NCI-H146 treated with DMSO at 0.1 percent for 48 hours (cell line): ENCODE results near the gene DOHH.
"Not testable (repeated sequence)": the region's sequence is repeated elsewhere in the genome, so short reads cannot be mapped to it uniquely, and the experiment has no call there.

ENCODE experiments used
- DNase-seq: peaks from one replicate; lab custom pipeline; 2025; ENCODE audit not compliant: unreplicated experiment; lab: John Stamatoyannopoulos, UW

The DOHH gene

DNA sequence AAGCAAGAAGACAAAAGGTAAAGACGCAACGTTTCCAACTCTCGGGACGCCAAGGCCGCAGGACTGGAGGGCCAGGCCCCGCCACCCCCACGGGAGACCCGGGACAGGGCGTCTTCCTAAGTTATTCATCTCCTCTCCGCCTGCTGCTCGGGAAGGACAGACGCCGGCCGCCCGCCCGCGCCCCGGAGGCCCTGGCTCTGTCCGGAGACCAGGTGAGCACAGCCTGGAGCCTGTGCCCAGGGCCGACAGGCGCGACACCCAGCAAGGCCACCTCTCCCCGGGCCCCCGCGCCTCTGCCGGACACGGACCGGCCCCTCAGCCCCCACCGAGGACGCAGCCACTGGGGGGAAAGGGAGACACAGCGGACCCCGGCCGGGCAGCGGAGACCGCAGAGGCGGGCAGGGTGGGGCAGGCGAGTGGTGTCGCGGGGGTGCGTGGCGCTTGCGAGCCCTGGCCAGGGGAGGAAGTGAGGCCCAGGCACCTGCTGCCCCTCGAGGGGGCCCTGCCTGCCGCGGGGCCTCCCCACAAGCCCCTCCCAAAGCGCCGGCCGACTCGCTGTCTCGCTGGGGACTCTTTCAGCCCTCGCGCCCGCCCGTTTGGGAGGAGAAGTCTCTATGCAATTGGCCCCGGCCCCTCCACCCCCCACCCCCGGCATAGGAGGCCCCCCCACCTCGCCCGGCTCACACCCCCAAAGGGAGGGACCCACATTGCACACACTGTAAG lies 37.3 kb downstream of the DOHH start:
- no peak for DNase-seq

DNA sequence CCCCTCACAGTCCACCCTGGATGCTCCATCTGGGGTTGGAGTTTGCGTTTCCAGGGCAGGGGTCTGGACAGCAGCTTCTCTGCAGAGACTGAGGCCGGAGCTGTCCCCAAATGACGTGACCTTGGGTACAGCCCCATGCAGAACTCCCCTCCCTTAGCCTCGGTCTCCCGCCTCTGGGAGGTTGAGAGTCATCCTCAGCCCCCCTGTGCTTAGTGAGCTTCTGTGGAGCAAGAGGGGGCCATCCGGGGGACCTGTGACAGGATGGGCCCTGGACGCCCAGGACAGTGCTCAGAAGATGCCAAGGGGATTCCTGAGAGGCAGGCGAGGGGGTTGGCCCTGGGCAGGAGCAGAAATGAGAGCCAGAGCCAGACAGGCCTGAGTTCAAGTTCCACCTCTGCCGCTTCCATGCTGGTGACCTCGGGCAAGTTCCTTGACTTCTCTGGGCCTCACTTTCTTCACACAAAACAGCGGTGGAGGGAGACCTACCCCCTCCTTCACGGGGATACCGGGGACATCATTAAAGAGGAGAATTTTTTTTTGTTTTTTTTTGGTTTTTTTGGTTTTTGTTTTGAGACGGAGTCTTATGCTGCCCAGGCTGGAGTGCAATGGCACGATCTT lies 40.4 kb downstream of the DOHH start:
- no peak for DNase-seq

DNA sequence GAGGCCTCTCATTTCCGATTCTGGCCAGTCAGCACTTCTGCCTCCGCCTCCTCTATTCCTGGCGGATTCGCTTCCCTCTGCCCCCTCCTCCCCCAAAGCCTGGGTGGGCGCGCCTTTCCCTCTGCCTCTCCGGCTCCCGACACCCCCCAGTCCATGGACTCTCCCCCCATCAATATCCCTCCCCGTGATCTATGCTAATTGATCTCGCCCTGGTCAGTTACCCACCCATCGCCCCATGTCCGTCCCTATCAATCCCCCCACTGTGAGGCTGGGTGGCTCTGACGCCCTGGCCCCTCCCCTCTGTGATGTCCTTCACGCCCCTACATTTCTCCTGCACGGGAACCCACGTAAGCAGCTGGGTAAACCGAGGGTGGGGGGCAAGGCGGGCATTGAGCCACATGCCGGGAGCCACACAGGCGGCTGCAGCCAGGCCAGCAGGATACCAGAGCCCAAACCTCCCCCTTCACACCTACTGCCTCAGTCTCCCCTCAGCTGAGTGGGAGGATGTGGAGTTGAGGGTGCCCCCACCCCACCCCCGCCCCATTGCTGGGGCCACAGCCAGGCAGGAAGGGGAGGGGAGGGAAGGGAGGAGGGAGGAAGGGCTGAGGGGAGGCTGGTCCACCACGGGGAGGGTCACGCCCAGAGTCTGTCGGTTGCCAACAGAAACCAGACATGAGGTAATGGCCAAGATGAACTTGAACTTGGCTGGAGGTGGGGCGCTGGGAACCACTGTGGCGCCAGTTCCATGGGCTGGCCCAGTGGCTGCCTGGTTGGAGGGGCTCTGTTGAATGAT lies 41.2 kb downstream of the DOHH start:
- DNase-seq, result no peak

DNA sequence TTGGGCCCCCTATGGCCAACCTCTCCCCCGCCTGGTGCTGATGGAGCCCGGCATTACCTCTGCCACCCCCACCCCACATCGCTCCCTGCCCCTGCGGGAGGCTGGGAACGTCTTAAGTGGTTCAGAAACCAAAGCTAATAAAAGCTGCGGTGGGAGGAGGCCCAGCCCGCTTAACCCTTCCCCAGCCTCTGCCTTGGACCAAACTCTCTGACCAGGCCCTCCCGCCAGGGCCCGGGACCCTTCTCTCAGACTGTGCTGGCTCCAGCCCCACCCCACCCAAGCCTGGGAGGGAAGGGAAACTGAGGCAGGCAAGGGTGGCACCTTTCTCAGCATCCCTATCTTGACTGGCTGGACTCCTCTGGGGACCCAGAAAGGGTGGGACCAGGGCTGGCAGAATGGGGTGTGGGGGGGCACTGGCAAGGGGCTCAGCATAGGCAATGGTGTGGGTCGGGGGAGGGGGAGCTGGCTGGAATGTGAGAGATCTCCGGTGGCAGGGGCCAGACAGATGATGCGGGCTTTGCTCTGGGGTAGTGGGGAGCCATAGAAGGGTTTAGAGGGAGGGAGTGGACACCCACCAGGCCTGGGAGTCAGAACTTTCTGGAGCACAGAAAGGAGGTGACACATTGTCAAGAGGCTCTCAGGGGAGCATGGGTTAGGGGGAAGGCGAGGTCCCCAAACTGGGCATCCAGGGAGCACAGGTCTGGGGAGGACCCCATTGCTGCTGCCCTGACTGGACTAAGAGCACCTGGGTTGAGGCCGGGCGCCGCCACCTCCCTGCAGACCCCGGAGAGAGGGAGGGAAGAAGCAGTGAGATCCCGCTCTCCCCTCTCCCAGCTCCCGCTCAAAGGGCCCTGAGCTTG lies 42.0 kb downstream of the DOHH start:
- DNase-seq, result no peak

- no peak for DNase-seq
Observed at GRCh38 chr19:3457528-3458228, 42.8 kb downstream of the DOHH start.

- DNase-seq, result no peak
Observed at GRCh38 chr19:3456925-3457527, 43.4 kb downstream of the DOHH start.

GRCh38 chr19:3455960-3456601 lies 44.4 kb downstream of the DOHH start:
- DNase-seq, result no peak

GRCh38 chr19:3455393-3455955 lies 45.0 kb downstream of the DOHH start:
- DNase-seq, result no peak

DNA sequence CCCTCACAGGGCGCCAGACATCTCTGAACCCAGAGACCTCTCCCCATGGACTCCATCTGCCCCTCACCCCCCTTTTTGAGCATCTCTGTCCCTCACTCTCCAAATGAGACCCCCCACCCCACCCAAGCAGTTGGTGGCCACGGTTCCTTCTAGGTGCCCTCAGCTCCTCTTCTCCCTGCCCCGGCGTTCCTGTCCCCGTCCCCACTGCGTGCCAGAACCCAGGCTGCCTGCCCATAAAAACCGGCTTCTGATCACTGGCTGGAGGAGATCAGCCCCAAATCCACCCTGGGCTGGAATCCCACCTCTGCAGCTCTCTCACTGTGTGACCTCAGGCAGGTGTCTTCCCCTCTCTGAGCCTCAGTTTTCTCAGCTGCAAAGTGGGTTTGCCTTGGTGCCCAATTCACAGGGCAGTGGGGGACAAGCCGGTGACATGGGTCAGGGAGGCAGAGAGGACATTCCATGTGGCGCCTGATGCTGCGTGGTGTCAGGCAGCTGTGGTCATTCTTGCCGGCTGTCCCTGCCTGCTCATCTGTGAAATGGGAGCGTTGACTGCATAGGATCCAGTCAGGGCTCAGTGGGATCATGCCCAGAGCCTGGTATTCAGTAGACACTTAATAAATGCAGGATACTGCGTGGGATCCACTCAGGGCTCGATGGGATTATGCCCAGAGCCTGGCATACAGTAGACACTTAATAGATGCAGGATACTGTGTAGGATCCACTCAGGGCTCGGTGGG lies 45.6 kb downstream of the DOHH start:
- DNase-seq, result no peak

- DNase-seq, result no peak
Observed at GRCh38 chr19:3453840-3454239, 46.6 kb downstream of the DOHH start.

DNA sequence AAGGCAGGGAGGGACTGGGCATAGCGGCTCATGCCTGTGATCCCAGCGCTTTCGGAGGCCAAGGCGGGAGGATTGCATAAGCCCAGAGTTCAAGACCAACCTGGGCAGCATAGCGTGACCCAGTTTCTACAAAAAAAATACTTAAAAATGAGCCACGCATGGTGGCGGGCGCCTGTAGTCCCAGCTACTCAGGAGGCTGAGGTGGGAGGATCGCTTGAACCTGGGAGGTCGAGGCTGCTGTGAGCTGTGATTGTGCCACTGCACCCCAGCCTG lies 47.6 kb downstream of the DOHH start:
- not testable (repeated sequence) for DNase-seq

DNA sequence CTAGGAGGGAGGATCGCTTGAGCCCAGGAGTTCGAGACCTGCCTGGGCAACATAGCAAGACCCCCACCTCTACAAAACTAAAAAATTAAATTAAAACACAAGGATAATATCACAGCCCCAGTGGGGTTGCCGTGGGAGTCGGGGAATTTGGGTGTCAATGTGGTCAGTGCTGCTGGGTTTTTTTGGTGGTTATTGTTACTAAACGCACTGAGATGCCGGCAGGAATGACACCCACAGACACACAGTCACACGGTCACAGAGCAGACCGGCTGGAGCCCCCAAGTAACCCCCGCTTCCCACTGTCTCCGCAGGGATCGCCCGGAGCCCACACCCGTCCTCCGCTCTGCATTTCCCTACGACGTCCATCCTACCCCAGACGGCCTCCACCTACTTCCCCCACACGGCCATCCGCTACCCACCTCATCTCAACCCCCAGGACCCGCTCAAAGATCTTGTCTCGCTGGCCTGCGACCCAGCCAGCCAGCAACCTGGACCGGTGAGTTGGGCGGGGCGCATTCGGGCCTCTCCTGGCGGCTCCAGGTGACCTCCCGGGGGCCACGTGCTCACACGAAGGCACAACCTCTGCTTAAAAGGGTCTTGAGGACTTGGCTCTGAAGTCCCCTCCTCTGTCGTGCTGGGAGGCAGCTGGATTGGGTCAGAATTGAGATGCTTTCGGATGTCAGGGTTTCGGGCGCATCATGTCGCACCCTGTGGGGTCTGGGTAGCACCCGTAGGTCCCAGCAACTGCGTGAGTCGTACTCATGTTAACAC lies 48.1 kb downstream of the DOHH start:
- no peak for DNase-seq

DNA sequence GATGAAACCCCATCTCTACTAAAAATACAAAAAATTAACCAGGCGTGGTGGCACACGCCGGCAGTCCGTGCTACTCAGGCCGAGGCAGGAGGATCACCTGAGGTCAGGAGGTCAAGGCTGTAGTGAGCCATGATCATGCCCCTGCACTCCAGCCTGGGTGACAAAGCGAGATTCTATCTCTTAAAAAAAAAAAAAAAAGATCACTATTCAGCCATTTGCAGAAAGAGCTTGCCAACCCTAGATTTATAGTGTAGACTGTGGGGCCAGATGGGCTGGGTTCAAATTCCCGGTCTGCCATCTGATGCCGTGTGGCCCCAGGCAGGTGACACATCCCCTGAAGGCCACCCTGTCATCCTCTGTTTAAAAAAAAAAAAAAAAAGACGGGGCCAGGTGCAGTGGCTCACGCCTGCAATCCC lies 49.0 kb downstream of the DOHH start:
- no peak for DNase-seq

- DNase-seq, result no peak
Observed at GRCh38 chr19:3450796-3451411, 49.6 kb downstream of the DOHH start.

DNA sequence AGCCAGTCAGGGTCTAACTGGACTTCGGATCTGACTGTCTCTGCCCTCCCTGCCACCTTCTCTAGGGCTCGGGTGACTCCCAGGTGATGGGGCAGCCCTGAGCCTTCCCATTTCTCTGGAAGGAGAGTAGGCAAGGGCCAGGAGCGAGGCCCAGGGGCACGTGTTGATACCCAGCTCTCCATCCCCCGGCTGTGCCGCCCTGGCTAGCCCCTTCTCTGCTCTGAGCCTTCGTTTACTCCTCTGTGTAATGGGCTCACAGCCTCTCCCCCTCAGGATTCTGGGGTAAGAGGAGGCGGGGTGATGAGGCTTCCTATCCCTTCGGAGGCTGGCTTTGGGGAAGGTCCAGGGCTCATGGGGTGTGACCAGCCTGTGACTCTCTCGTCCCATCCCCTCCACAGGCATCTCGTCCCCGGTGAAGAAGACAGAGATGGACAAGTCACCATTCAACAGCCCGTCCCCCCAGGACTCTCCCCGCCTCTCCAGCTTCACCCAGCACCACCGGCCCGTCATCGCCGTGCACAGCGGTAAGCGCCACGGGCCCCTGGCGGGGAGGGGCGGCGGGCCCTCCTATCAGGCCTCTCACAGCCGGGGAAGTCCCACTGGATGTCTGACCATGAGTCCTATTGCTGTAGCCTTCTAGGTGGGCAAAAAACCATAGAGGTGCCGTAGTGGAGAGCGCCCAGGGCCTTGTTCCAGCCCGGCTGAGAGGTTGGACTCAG lies 51.7 kb downstream of the DOHH start:
- DNase-seq, result no peak

GRCh38 chr19:3446657-3447056 lies 53.8 kb downstream of the DOHH start:
- not testable (repeated sequence) for DNase-seq

DNA sequence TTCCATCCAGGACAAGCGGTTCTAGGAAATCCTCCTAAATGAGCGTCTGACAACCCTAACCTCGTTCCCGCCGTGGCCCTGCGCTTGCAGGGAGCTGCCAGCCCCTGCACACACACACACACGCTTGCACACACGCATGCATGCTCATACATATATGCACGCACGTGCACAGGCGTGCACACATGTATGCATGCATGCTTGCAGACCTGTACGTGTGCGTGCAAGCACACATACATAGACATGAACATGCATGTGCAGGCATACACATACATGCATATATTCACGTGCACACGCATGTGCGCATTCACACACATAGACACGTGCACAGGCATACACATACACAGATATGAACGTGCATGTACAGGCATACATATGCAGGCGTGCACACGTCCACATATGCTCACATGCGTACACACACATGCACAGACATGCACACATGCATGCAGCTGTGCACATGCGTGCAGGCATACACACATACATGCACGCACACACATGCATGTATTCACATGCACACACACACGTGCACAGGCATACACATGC lies 55.7 kb downstream of the DOHH start:
- no peak for DNase-seq
